ENCODE data around the gene ETV5.

GRCh38 chr3:186082150-186082549 is 26.7 kb downstream of the ETV5 start:
- no peak for TF ChIP-seq CTCF (IDR thresholded peaks at IDR 0.05; ENCODE audit: low read depth, low read length, missing input control)
- no peak for TF ChIP-seq JUND (IDR thresholded peaks at IDR 0.05)
- no peak for TF ChIP-seq SP1 (IDR thresholded peaks at IDR 0.05)
- TF ChIP-seq YY1 (IDR thresholded peaks at IDR 0.05) = no peak
- TF ChIP-seq GABPA (IDR thresholded peaks at IDR 0.05 in 1 of 2, conservative IDR thresholded peaks at IDR 0.05 in 1 of 2) = no peak
- no peak for TF ChIP-seq HNF4G (IDR thresholded peaks at IDR 0.05)
- TF ChIP-seq HNF4A (conservative IDR thresholded peaks at IDR 0.05) = no peak
- TF ChIP-seq ATF3 (IDR thresholded peaks at IDR 0.05) = no peak
- no peak for TF ChIP-seq FOXA1 (IDR thresholded peaks at IDR 0.05)
